ENCODE results near the gene KLF12.

DNA sequence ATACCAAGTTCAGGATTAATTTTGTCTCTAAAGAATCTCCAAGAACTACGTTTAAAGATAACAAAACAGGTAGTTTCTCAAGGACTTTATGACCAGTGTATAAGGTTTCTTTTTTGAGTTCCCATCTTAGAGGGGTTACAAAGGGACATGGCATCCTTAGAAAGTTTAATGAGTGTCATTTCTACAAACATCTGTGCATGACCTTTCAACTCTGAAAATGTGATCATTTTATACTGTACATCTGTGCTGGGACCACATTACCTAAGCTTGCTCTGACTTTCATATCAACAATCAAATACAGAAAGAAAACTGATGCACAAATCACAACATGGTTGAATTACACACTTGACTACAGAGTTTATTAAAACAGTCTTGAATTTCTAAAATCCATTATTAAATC is 37.1 kb downstream of the KLF12 start:
- no peak for TF ChIP-seq POLR2A (IDR thresholded peaks at IDR 0.05; ENCODE audit: low read depth, low read length)
- TF ChIP-seq POLR2AphosphoS5 (IDR thresholded peaks at IDR 0.05; ENCODE audit: low read depth, low read length), result no peak
- TF ChIP-seq TAF1 (IDR thresholded peaks at IDR 0.05; ENCODE audit: borderline replicate concordance, low read depth, low read length), result no peak
